Activated naive CD8-positive, alpha-beta T cell treated with anti-CD3 and anti-CD28 coated beads, Interleukin-2, amount 50 U/mL, for 24 hours (primary cell): ENCODE data around the gene PLA2G15.

ENCODE experiments used
- ATAC-seq: fragments of 150-1000 bp; cut with Tn5 transposase; one replicate; pipeline ENCODE4 v1.10.0; 2021
- DNase-seq: peaks from one replicate; pipeline ENCODE4 v3.0.0; 2021
- H3K27ac Mint-ChIP-seq: one replicate; pipeline ENCODE4 v1.8.0; 2021; ENCODE audit warnings: mild to moderate bottlenecking, mixed read lengths
- H3K27me3 Mint-ChIP-seq: one replicate; pipeline ENCODE4 v1.8.0; 2021; ENCODE audit warnings: mixed read lengths
- H3K36me3 Mint-ChIP-seq: one replicate; pipeline ENCODE4 v1.8.0; 2021; ENCODE audit warnings: low read depth, mixed read lengths
- H3K4me1 Mint-ChIP-seq: one replicate; pipeline ENCODE4 v1.8.0; 2021; ENCODE audit warnings: mixed read lengths
- H3K4me3 Mint-ChIP-seq: one replicate; pipeline ENCODE4 v1.8.0; 2021; ENCODE audit warnings: mild to moderate bottlenecking, moderate library complexity, mixed read lengths
- H3K9me3 Mint-ChIP-seq: one replicate; pipeline ENCODE4 v1.8.0; 2021; ENCODE audit warnings: mixed read lengths

Gene PLA2G15

DNA sequence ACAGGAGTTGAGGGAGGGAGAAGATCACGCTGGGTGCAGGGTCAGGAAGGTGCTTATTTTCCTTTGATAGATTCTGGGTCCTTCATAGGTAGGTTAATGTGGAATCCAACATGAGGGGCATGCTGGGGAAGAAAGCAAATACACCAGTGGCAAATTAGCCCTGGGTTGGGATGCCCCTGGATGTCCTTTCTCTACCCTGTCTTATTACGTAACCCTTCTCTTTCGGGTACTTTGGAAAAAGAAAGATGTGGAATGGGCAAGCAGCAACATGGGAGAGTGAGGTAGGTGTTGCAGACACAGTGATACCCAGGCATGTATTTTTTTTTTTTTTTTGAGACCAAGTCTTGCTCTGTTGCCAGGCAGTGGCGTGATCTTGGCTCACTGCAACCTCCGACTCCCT lies 28.3 kb downstream of the PLA2G15 start:
- H3K27me3 Mint-ChIP-seq, result no peaks in the 10 kb centered on the region
- no peaks in the 10 kb centered on the region for H3K9me3 Mint-ChIP-seq
- DNase-seq (no peak), ATAC-seq (no peak)
- peak overlapping the region; percentile 64 for H3K4me3 Mint-ChIP-seq
- H3K27ac Mint-ChIP-seq, result peak overlapping the region; percentile 90
- H3K36me3 Mint-ChIP-seq, result peaks cover 58% of the 10 kb centered on the region
- H3K4me1 Mint-ChIP-seq, result peaks cover 83% of the 10 kb centered on the region

DNA sequence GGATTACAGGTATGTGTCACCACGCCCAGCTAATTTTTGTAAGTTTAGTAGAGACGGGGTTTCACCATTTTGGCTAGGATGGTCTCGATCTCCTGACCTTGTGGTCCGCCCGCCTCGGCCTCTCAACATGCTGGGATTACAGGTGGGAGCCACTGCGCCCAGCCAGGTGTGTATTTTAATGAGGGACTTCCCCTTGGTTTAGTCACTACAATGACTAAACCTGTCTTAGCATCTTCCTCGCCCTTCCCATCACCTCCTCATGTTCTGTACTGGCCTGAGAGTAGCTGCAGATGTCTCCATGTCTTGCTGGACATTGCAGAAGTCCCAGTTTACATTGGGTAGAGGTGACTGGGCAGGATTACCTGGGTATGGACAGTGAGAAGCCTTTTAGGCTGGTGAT lies 28.7 kb downstream of the PLA2G15 start:
- Mint-ChIP-seq H3K4me1 (peaks cover 79% of the 10 kb centered on the region), H3K36me3 (peaks cover 58% of the 10 kb centered on the region), H3K4me3 (no peak overlapping the region)

DNA sequence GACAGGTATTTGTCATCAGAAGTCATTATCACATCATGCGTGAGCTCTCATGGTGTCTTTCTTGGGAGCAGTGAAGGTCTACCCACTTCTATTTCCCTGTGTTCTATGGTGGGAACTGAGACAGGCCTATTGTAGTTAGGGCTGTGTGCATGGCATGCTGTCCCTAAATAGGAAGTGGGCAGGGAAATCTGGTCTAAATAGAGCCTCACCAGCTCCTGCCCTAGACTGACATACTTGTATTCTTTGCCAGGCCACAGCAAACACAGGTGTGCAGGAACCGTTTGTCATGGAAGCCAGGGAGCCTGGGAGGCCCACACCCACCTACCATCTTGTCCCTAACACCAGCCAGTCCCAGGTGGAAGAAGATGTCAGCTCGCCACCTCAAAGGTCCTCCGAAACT lies 29.3 kb downstream of the PLA2G15 start:
- no peaks in the 10 kb centered on the region for H3K27me3 Mint-ChIP-seq
- peak overlapping the region; percentile 90 for H3K27ac Mint-ChIP-seq
- peaks cover 55% of the 10 kb centered on the region for H3K36me3 Mint-ChIP-seq
- H3K9me3 Mint-ChIP-seq, result no peaks in the 10 kb centered on the region
- no peak overlapping the region for H3K4me3 Mint-ChIP-seq
- peaks cover 77% of the 10 kb centered on the region for H3K4me1 Mint-ChIP-seq
- no peak for DNase-seq
- ATAC-seq, result no peak

More for the DNA sequence above, 28.7 kb downstream of the PLA2G15 start:
- Mint-ChIP-seq H3K9me3 (no peaks in the 10 kb centered on the region), H3K27me3 (no peaks in the 10 kb centered on the region), H3K27ac (peak overlapping the region; percentile 90)
- no peak for DNase-seq
- no peak for ATAC-seq

DNA sequence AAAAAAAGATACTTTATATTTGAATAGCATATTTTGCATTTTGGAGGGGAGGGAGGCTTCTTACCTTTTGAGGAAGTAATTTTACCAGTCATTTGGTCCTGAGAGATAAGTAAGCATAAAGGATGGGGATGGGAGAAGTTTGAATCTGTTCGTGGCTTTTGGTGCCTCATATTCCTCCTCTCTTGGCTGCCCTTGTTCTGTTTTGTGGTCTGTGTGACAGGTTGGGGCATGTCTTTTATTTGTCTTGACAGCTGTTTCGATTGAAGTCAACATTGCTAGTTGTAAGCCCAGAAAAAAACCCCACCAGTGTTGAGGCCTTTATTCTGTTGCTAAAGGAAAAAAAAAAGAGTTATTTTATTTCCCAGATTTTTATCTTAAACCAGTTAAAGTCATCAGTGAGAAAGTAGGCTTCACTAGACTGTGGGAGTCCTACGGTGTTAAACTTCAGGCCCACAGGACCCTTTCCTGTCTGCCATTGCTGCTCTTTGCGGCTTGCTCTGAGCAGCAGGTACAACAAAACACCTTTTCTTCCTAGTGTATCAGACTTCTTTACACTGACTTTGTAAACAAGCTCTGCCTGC lies 30.5 kb downstream of the PLA2G15 start:
- ATAC-seq (peak; percentile 82), DNase-seq (no peak)
- Mint-ChIP-seq H3K27ac (peak overlapping the region; percentile 85), H3K36me3 (peaks cover 58% of the 10 kb centered on the region), H3K27me3 (no peaks in the 10 kb centered on the region), H3K4me1 (peaks cover 73% of the 10 kb centered on the region), H3K4me3 (peak overlapping the region; percentile 34), H3K9me3 (no peaks in the 10 kb centered on the region)

DNA sequence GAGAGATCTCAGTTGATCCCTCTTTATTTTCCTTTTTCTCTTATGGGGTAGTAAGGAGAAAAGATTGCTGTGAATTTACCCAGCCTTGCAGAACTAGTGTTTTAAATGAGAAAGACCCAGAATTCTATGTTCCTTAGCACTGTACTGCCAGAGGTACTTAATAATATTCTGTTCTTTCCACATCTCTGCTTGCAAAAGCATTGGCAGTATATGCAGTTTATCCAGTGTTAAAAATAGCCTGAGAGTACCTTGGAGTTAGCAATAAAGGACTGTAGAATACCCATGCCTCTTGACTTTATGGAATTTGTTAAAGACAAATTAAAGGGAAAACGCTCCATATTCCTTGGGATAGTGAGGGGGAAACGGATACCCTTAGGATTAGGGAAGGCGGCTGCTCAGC lies 31.1 kb downstream of the PLA2G15 start:
- Mint-ChIP-seq H3K27ac (peak overlapping the region; percentile 85), H3K9me3 (no peaks in the 10 kb centered on the region), H3K27me3 (no peaks in the 10 kb centered on the region), H3K36me3 (peaks cover 59% of the 10 kb centered on the region), H3K4me1 (peaks cover 73% of the 10 kb centered on the region), H3K4me3 (no peak overlapping the region)
- ATAC-seq (no peak), DNase-seq (no peak)

DNA sequence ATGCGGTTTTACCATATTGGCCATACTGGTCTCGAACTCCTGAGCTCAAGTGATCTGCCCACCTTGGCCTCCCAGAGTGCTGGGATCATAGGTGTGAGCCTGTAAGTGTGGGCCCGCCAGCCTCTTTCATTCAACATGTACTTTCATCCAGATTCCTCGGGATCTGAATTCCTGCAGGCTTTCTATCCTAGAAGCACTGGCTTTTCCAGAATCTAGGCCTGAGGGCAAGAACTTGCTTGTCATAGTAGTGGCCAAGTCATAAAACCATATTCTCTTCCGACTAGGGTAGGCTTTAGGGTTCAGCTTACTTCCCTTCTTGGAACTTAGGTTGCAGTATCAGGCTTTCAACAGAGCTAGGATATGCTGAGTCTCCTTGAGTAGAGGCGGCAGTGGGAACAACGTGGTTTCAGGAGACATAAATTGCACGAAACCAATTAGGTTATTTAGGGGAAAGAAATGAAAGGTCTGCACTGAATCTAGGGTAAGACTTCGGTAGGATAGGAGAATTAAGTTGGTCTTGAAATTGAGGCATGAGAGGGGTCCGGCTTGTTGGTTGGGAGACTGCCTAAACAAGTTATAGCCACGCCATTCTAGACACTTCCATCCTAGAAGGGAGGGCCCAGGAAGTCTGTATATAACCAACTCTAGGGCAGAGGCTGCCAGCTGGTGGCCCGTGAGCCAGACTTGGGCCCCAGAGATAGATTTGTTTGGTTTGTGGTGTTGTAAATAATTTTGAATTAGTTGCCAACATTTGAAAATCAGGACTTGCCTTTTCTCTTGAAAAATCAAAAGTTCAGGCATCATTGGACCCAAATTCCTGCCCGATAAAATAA lies 34.8 kb downstream of the PLA2G15 start:
- peak overlapping the region; percentile 57 for H3K27ac Mint-ChIP-seq
- ATAC-seq (no peak), DNase-seq (no peak)
- no peaks in the 10 kb centered on the region for H3K27me3 Mint-ChIP-seq
- H3K4me1 Mint-ChIP-seq, result peaks cover 75% of the 10 kb centered on the region
- peaks cover 50% of the 10 kb centered on the region for H3K36me3 Mint-ChIP-seq
- no peaks in the 10 kb centered on the region for H3K9me3 Mint-ChIP-seq
- H3K4me3 Mint-ChIP-seq, result no peak overlapping the region

DNA sequence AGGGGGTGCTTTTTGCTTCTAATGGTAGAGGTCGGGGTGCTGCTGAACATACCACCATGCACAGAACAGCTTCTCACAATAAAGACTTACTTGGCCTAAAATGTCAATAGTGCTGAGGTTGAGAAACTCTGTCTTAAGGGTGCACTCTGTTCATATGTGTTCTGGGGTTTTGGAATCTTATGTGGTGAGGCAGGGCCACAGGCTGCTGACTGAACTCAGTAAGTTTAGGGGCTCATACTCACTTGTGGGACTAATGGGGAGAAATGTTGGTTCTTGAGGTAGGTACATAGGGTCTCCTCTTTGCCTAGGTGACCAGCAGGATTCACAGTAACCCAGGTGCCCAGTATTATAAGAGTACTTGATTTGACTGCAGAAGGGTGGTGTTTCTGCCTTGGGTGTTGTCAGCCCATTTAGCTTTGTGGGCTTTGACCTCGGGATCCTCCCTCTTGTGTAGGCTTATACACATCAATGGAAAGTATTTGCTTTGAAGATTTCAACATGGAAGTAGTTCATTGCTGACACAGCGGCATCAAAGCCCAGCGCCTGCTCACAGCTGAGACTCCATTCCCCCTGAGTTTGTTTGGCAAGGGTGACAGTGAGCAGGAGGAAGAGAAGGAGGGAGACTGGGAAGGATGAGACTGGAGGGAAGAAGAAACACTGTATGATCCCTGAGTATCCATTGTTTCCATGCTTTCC lies 36.3 kb downstream of the PLA2G15 start:
- ATAC-seq, result peak; percentile 64
- peaks cover 51% of the 10 kb centered on the region for H3K36me3 Mint-ChIP-seq
- H3K9me3 Mint-ChIP-seq, result no peaks in the 10 kb centered on the region
- no peaks in the 10 kb centered on the region for H3K27me3 Mint-ChIP-seq
- H3K4me3 Mint-ChIP-seq, result no peak overlapping the region
- H3K27ac Mint-ChIP-seq, result peak overlapping the region; percentile 69
- no peak for DNase-seq
- peaks cover 75% of the 10 kb centered on the region for H3K4me1 Mint-ChIP-seq

DNA sequence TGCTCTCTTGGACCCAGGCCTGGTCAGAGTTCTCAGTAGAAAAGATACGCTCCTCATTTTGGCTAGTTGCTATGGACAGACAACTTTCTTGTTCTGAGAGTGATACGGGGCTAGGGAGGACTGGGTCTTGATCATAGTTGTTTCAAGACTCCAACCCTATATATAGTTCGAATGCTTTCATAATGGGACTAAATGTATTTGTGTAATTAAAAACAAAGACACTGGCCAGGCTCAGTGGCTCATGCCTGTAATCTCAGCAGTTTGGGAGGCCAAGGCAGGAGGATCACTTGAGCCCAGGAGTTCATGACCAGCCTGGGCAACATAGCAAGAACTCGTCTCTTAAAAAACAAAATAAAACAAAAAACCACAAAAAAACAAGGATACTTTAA lies 36.9 kb downstream of the PLA2G15 start:
- H3K4me3 Mint-ChIP-seq, result no peak overlapping the region
- H3K27me3 Mint-ChIP-seq, result no peaks in the 10 kb centered on the region
- peaks cover 54% of the 10 kb centered on the region for H3K36me3 Mint-ChIP-seq
- H3K4me1 Mint-ChIP-seq, result peaks cover 76% of the 10 kb centered on the region
- no peak for ATAC-seq
- H3K27ac Mint-ChIP-seq, result peak overlapping the region; percentile 90
- no peak for DNase-seq
- no peaks in the 10 kb centered on the region for H3K9me3 Mint-ChIP-seq

DNA sequence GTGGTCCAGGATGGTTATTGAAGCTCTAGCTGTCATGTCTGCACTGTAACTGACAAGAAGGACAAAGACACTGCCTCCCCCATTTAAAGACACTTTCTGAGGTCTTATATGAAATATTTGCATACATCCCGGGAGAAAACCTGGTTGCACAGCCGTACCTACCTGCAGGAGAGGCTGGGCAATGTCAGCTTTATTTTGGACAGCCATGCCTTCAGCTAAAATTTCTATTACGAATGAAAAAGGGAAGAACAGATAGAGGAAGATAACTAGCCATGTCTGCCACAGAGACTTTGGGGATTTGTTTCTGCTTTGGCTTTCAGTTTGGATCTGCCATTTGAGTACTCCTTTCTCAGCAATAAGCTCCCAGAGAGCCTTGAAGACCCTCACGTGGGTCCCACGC lies 38.2 kb downstream of the PLA2G15 start:
- DNase-seq, result no peak

DNA sequence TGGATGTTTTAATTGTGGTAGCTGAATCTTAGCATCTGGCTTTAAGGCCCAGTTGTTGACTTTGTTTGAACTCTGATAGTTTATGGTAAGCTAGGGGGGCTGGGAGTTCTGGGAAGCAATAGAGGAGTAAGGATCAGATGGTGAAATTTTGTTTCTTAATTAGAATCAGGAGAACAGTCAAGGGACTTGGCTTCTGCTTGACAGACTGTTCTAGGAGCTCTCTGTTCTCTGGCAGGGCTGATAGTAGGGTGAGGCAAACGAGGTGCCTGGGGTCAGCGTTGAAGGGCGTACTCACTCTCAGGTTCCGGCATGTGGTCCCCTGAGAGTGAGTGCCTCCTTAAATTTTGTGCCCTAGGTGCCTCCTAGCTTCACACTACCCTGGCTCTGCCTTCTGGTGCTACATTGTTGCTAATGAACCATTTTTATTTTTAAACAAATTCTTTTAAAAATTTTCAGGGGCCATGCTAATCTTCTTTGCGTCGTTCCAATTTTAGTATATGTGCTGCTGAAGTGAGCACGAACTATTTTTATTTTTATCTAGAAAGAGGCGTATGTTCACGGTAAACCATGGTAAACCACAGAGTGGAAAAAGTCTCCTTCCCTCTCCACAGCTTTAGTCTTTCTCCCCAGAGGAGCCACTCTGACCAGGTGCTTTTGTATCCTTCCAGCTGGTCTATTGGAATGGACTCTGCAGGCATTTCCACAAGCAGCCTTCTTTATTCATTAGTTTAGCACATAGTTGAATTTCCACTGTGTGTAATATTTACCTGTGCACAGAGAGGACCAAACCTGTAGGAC lies 38.8 kb downstream of the PLA2G15 start:
- Mint-ChIP-seq H3K4me3 (peak overlapping the region; percentile 62), H3K36me3 (peaks cover 66% of the 10 kb centered on the region), H3K9me3 (no peaks in the 10 kb centered on the region), H3K27me3 (no peaks in the 10 kb centered on the region), H3K4me1 (peaks cover 95% of the 10 kb centered on the region), H3K27ac (peak overlapping the region; percentile 90)
- no peak for DNase-seq
- peak; percentile 47 for ATAC-seq

More for the DNA sequence above, 38.2 kb downstream of the PLA2G15 start:
- no peaks in the 10 kb centered on the region for H3K9me3 Mint-ChIP-seq
- H3K4me3 Mint-ChIP-seq, result peak overlapping the region; percentile 62
- no peak for ATAC-seq
- peaks cover 88% of the 10 kb centered on the region for H3K4me1 Mint-ChIP-seq
- peak overlapping the region; percentile 90 for H3K27ac Mint-ChIP-seq
- H3K36me3 Mint-ChIP-seq, result peaks cover 64% of the 10 kb centered on the region
- H3K27me3 Mint-ChIP-seq, result no peaks in the 10 kb centered on the region

DNA sequence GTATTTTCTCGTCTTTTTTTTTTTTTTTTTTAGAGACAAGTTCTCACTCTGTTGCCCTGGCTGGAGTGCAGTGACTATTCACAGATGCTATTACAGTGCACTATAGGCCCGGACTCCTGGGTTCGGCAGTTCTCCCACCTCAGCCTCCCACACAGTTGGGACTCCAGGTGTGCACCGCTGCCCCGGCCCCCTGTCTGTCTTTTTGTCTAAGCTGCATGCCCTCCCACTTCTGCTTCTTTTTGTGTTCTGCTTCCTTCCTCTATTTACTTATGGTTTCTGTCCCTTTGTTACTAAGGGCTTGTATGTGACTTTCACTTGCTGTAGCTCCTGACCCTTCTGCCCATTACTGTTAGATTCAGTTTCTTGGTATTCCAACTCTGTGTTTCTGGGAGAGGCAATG lies 39.7 kb downstream of the PLA2G15 start:
- Mint-ChIP-seq H3K4me3 (peak overlapping the region; percentile 62), H3K9me3 (no peaks in the 10 kb centered on the region), H3K4me1 (peaks cover 98% of the 10 kb centered on the region), H3K27me3 (no peaks in the 10 kb centered on the region), H3K27ac (peak overlapping the region; percentile 90), H3K36me3 (peaks cover 65% of the 10 kb centered on the region)
- DNase-seq, result no peak
- ATAC-seq, result no peak

DNA sequence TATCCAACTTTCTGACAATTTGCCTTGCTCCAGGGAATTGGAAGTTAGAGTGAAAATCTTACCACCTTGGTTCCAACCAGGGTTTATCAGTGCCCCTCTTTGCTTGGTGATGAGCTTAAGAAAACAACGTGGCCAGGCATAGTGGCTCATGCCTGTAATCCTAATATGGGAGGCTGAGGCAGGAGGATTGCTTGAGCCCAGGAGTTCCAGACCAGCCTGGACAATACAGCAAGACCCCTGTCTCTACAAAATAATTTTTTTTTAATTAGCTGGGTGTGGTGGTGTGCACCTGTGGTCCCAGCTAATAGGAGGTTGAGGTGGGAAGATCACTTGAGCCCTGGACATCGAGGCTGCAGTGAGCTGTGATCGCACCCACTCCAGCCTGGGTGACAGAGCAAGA lies 40.5 kb downstream of the PLA2G15 start:
- peaks cover 100% of the 10 kb centered on the region for H3K4me1 Mint-ChIP-seq
- H3K9me3 Mint-ChIP-seq, result no peaks in the 10 kb centered on the region
- no peak for DNase-seq
- no peaks in the 10 kb centered on the region for H3K27me3 Mint-ChIP-seq
- H3K27ac Mint-ChIP-seq, result peak overlapping the region; percentile 90
- no peak for ATAC-seq
- peaks cover 70% of the 10 kb centered on the region for H3K36me3 Mint-ChIP-seq
- peak overlapping the region; percentile 66 for H3K4me3 Mint-ChIP-seq

DNA sequence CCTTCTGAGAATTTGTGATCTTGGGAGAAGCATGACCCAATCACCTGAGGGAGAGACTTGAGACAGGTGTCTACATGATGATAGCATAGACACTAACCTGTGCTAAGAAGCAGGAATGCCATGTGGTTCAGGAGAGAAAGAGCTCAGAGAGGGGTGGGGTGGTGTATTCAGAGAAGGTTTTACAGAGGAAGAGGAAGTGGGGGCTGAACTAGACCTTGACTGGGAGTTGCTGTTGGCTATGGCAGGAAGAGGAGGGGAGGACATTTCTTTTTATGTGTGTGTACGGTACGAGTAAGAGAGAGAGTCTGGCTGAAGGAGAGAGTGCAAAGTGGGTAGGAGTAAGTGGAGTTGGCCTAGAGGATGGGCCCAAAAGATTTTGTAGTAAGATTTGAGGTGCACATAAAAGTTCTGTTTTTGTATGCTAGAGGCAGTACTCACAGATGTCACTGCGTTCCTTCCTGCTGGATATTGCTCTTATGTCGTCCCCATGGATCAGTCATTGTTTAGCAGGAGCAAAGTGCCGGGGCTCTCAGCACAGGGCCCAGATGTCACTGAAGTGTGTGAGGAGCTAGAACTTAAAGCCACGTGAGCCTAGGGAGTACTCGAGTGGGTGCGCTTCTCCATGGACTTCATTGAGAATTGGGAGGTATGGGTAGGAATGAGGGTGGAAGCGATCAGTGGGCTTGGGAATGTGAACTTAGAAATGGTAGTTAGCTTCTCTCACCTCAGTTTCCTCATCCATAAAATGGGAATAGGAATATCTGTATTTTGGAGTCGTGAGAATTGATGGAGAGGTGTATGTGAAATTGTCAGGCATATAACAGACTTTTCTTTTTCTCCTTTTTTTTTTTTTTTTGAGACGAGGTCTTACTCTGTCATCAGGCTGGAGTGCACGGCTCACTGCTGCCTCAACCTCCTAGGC lies 41.2 kb downstream of the PLA2G15 start:
- ATAC-seq (no peak), DNase-seq (no peak)
- peak overlapping the region; percentile 66 for H3K4me3 Mint-ChIP-seq
- H3K27me3 Mint-ChIP-seq, result no peaks in the 10 kb centered on the region
- no peaks in the 10 kb centered on the region for H3K9me3 Mint-ChIP-seq
- peaks cover 70% of the 10 kb centered on the region for H3K36me3 Mint-ChIP-seq
- H3K27ac Mint-ChIP-seq, result peak overlapping the region; percentile 90
- H3K4me1 Mint-ChIP-seq, result peaks cover 100% of the 10 kb centered on the region
